ENCODE measurements around the gene GPN2. TPM values are rescaled to one million over a fixed set of nuclear protein-coding genes. Genes with fewer than 3 reads are reported as not detected.

GPN2 gene
- total and polyA plus RNA-seq, 2 donors (not counting 3 experiments of a cell fraction or from before 2014, with no cell fraction given) = 21.9 to 37.4 TPM

GRCh38 chr1:26831546-26832248, 58.4 kb downstream of the GPN2 start:
- Histone ChIP-seq H3K79me2 (ENCODE audit: control insufficient read depth, insufficient read depth, low read length) (peaks cover 26% of the 10 kb centered on the region), H3K9ac (replicated peaks; ENCODE audit: extremely low read depth, insufficient read depth, low read length) (no peak overlapping the region), H3K9me1 (replicated peaks; ENCODE audit: control insufficient read depth, extremely low read depth, insufficient read depth, low read length) (no peaks in the 10 kb centered on the region), H3K4me1 (ENCODE audit: control insufficient read depth, extremely low read depth, insufficient read depth, low read length) (peaks cover 6% of the 10 kb centered on the region), H3K4me3 (replicated peaks in 1 of 3; ENCODE audit: insufficient read depth in 1 of 3, low read depth in 1 of 3, low read length in 3 of 3) (no peak overlapping the region), H2AFZ (ENCODE audit: low read depth, low read length) (no peak overlapping the region), H3K27ac (ENCODE audit: insufficient read depth, low read depth, low read length) (no peak overlapping the region), H3K27me3 (ENCODE audit: control insufficient read depth in 2 of 2, insufficient read depth in 2 of 2, low read length in 2 of 2) (no peaks in the 10 kb centered on the region), H3K4me2 (ENCODE audit: insufficient read depth, low read length) (no peak overlapping the region), H3K36me3 (ENCODE audit: control insufficient read depth in 2 of 2, extremely low read depth in 1 of 2, insufficient read depth in 2 of 2, low read length in 2 of 2) (peaks cover 2 to 34% of the 10 kb centered on the region in 2 experiments), H4K20me1 (replicated peaks; ENCODE audit: control insufficient read depth, extremely low read depth, insufficient read depth, low read length) (no peaks in the 10 kb centered on the region), H3K9me3 (replicated peaks; ENCODE audit: control insufficient read depth, insufficient read depth, low read length) (no peaks in the 10 kb centered on the region)
- FAIRE-seq (no peak), DNase-seq (ENCODE audit: low read depth, low spot score) (no peak)
- TF ChIP-seq POLR2AphosphoS5 (IDR thresholded peaks at IDR 0.05; ENCODE audit: insufficient read depth, low read depth, low read length) (no peak), EZH2 (IDR thresholded peaks at IDR 0.05; ENCODE audit: borderline replicate concordance, low read depth, low read length, severe bottlenecking) (no peak), POLR2A (IDR thresholded peaks at IDR 0.05; ENCODE audit: low read depth, low read length) (no peak), MAX (IDR thresholded peaks at IDR 0.05; ENCODE audit: insufficient read depth, insufficient read length) (no peak), MYC (IDR thresholded peaks at IDR 0.05; ENCODE audit: low read depth, low read length) (no peak), FOS (IDR thresholded peaks at IDR 0.05; ENCODE audit: borderline replicate concordance, insufficient read depth, low read length) (no peak), GATA2 (IDR thresholded peaks at IDR 0.05; ENCODE audit: insufficient read depth, insufficient read length, low read depth, low read length) (no peak), CTCF (IDR thresholded peaks at IDR 0.05; ENCODE audit: extremely low read depth in 1 of 2, insufficient read depth in 1 of 2, low read depth in 1 of 2, low read length in 2 of 2) (no peak)
- POLR2A ChIA-PET = no interaction called here
- intact Hi-C loops (cut with micrococcal nuclease) (no loop called here), dilution Hi-C loops (cut with MboI; ENCODE audit: extremely low pct_ligation_motif_present, low sequenced_read_pairs) (no loop called here)
- CTCF ChIA-PET = interaction anchor here (0.8 kb wide), 1 partner anchor 18 kb away, joined by 3 read pairs; no protein-coding TSS in a partner anchor
- BruUV-seq (replicated peaks) = no TSS peak

All from endothelial cell of umbilical vein (primary cell).